ENCODE data around the gene ROBO2. TPM values are rescaled to one million over a fixed set of nuclear protein-coding genes. Genes with fewer than 3 reads are reported as not detected.

ROBO2 gene
- polyA plus RNA-seq, 1 donor from 2014 or later = 55.5 TPM

DNA sequence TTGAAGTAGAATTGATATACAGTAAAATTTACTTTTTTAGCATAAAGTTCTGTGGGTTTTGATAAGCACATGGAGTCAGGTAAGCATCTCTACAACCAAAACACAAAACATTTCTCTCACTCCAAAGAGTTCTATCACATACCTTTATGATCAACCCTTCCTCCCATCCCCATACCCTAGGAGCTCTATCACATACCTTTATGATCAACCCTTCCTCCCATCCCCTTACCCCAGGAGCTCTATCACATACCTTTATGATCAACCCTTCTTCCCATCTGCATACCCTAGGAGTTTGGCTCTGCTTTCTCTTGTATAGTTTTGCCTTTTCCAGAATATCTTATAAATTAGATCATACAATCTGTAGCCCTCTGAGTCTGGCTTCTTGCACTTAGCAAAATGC, 315.1 kb downstream of the ROBO2 start:
- H3K4me3 ChIP-seq (ENCODE audit: low read length) = no peak overlapping the region
- H3K9me2 ChIP-seq (ENCODE audit: insufficient read depth, low read length) = no peaks in the 10 kb centered on the region
- no peaks in the 10 kb centered on the region for H3K9me3 ChIP-seq (ENCODE audit: low read length)
- H3K27me3 ChIP-seq (ENCODE audit: insufficient read depth, low read depth, low read length) = no peaks in the 10 kb centered on the region
- no peak overlapping the region for H3K9ac ChIP-seq (ENCODE audit: low read length)
- H3K36me3 ChIP-seq (ENCODE audit: insufficient read depth, low read length) = no peaks in the 10 kb centered on the region
- H3F3A ChIP-seq (ENCODE audit: insufficient read depth, low read length, poor library complexity, severe bottlenecking) = no peaks in the 10 kb centered on the region
- no peak overlapping the region for H2AFZ ChIP-seq (ENCODE audit: low read depth, low read length)
- TF ChIP-seq MXI1 (conservative IDR thresholded peaks at IDR 0.05; ENCODE audit: poor library complexity, severe bottlenecking) (no peak), TAF1 (IDR thresholded peaks at IDR 0.05; ENCODE audit: low read depth) (no peak), SMC3 (conservative IDR thresholded peaks at IDR 0.05; ENCODE audit: poor library complexity) (no peak), EP300 (conservative IDR thresholded peaks at IDR 0.05; ENCODE audit: poor library complexity, severe bottlenecking) (no peak), EZH2 (IDR thresholded peaks at IDR 0.05; ENCODE audit: borderline replicate concordance, insufficient read depth, low read length, poor library complexity, severe bottlenecking) (no peak), RAD21 (conservative IDR thresholded peaks at IDR 0.05) (no peak), POLR2AphosphoS5 (IDR thresholded peaks at IDR 0.05) (no peak)
- TF ChIP-seq, protein P1, sequence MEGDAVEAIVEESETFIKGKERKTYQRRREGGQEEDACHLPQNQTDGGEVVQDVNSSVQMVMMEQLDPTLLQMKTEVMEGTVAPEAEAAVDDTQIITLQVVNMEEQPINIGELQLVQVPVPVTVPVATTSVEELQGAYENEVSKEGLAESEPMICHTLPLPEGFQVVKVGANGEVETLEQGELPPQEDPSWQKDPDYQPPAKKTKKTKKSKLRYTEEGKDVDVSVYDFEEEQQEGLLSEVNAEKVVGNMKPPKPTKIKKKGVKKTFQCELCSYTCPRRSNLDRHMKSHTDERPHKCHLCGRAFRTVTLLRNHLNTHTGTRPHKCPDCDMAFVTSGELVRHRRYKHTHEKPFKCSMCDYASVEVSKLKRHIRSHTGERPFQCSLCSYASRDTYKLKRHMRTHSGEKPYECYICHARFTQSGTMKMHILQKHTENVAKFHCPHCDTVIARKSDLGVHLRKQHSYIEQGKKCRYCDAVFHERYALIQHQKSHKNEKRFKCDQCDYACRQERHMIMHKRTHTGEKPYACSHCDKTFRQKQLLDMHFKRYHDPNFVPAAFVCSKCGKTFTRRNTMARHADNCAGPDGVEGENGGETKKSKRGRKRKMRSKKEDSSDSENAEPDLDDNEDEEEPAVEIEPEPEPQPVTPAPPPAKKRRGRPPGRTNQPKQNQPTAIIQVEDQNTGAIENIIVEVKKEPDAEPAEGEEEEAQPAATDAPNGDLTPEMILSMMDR (IDR thresholded peaks at IDR 0.05; ENCODE audit: poor library complexity, severe bottlenecking) = no peak
- TF ChIP-seq, protein P2, sequence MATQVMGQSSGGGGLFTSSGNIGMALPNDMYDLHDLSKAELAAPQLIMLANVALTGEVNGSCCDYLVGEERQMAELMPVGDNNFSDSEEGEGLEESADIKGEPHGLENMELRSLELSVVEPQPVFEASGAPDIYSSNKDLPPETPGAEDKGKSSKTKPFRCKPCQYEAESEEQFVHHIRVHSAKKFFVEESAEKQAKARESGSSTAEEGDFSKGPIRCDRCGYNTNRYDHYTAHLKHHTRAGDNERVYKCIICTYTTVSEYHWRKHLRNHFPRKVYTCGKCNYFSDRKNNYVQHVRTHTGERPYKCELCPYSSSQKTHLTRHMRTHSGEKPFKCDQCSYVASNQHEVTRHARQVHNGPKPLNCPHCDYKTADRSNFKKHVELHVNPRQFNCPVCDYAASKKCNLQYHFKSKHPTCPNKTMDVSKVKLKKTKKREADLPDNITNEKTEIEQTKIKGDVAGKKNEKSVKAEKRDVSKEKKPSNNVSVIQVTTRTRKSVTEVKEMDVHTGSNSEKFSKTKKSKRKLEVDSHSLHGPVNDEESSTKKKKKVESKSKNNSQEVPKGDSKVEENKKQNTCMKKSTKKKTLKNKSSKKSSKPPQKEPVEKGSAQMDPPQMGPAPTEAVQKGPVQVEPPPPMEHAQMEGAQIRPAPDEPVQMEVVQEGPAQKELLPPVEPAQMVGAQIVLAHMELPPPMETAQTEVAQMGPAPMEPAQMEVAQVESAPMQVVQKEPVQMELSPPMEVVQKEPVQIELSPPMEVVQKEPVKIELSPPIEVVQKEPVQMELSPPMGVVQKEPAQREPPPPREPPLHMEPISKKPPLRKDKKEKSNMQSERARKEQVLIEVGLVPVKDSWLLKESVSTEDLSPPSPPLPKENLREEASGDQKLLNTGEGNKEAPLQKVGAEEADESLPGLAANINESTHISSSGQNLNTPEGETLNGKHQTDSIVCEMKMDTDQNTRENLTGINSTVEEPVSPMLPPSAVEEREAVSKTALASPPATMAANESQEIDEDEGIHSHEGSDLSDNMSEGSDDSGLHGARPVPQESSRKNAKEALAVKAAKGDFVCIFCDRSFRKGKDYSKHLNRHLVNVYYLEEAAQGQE (IDR thresholded peaks at IDR 0.05; ENCODE audit: borderline replicate concordance) = no peak
- no peak overlapping the region for H3K4me2 ChIP-seq (ENCODE audit: low read length)
- H4K20me1 ChIP-seq (ENCODE audit: insufficient read depth) = no peaks in the 10 kb centered on the region
- no peak overlapping the region for H3K27ac ChIP-seq (ENCODE audit: low read length)
- H3K79me2 ChIP-seq (replicated peaks; ENCODE audit: insufficient read depth, low read length) = no peaks in the 10 kb centered on the region

GRCh38 chr3:77362936-77363335, 323.0 kb downstream of the ROBO2 start:
- H4K20me1 ChIP-seq (ENCODE audit: insufficient read depth) = no peaks in the 10 kb centered on the region
- no peaks in the 10 kb centered on the region for H3K79me2 ChIP-seq (replicated peaks; ENCODE audit: insufficient read depth, low read length)
- H3K4me2 ChIP-seq (ENCODE audit: low read length) = no peak overlapping the region
- no peak overlapping the region for H2AFZ ChIP-seq (ENCODE audit: low read depth, low read length)
- no peak overlapping the region for H3K4me3 ChIP-seq (ENCODE audit: low read length)
- no peaks in the 10 kb centered on the region for H3K27me3 ChIP-seq (ENCODE audit: insufficient read depth, low read depth, low read length)
- H3K36me3 ChIP-seq (ENCODE audit: insufficient read depth, low read length) = no peaks in the 10 kb centered on the region
- no peaks in the 10 kb centered on the region for H3K9me3 ChIP-seq (ENCODE audit: low read length)
- H3K9ac ChIP-seq (ENCODE audit: low read length) = no peak overlapping the region
- no peaks in the 10 kb centered on the region for H3K9me2 ChIP-seq (ENCODE audit: insufficient read depth, low read length)
- no peak overlapping the region for H3K27ac ChIP-seq (ENCODE audit: low read length)
- no peaks in the 10 kb centered on the region for H3F3A ChIP-seq (ENCODE audit: insufficient read depth, low read length, poor library complexity, severe bottlenecking)
- no peak for TF ChIP-seq TAF1 (IDR thresholded peaks at IDR 0.05; ENCODE audit: low read depth)
- TF ChIP-seq, protein P1 (IDR thresholded peaks at IDR 0.05; ENCODE audit: poor library complexity, severe bottlenecking) = no peak
- TF ChIP-seq RAD21 (conservative IDR thresholded peaks at IDR 0.05) = no peak
- no peak for TF ChIP-seq POLR2AphosphoS5 (IDR thresholded peaks at IDR 0.05)
- TF ChIP-seq EP300 (conservative IDR thresholded peaks at IDR 0.05; ENCODE audit: poor library complexity, severe bottlenecking) = no peak
- TF ChIP-seq MXI1 (conservative IDR thresholded peaks at IDR 0.05; ENCODE audit: poor library complexity, severe bottlenecking) = no peak
- TF ChIP-seq EZH2 (IDR thresholded peaks at IDR 0.05; ENCODE audit: borderline replicate concordance, insufficient read depth, low read length, poor library complexity, severe bottlenecking) = no peak
- no peak for TF ChIP-seq SMC3 (conservative IDR thresholded peaks at IDR 0.05; ENCODE audit: poor library complexity)
- TF ChIP-seq, protein P2 (IDR thresholded peaks at IDR 0.05; ENCODE audit: borderline replicate concordance) = no peak
